ENCODE data around the gene SPTLC1.

Gene SPTLC1

GRCh38 chr9:92100237-92100911, 14.8 kb downstream of the SPTLC1 start:
- DNase-seq (ENCODE audit: low spot score): no peak
- in situ Hi-C loops (cut with MboI; ENCODE audit: low pct_unique_long_range_greater_than_20kb, low sequenced_read_pairs, unreplicated experiment): no loop called here
- TF ChIP-seq CTCF (IDR thresholded peaks at IDR 0.05; ENCODE audit: extremely low read depth, insufficient read depth, missing control alignments): no peak

GRCh38 chr9:92098638-92099037, 16.6 kb downstream of the SPTLC1 start:
- DNase-seq (ENCODE audit: low spot score): no peak
- no peak for TF ChIP-seq CTCF (IDR thresholded peaks at IDR 0.05; ENCODE audit: extremely low read depth, insufficient read depth, missing control alignments)
- in situ Hi-C loops (cut with MboI; ENCODE audit: low pct_unique_long_range_greater_than_20kb, low sequenced_read_pairs, unreplicated experiment): no loop called here

GRCh38 chr9:92097997-92098482, 17.2 kb downstream of the SPTLC1 start:
- in situ Hi-C loops (cut with MboI; ENCODE audit: low pct_unique_long_range_greater_than_20kb, low sequenced_read_pairs, unreplicated experiment): no loop called here
- no peak for DNase-seq (ENCODE audit: low spot score)

GRCh38 chr9:92095236-92095635, 20.0 kb downstream of the SPTLC1 start:
- in situ Hi-C loops (cut with MboI; ENCODE audit: low pct_unique_long_range_greater_than_20kb, low sequenced_read_pairs, unreplicated experiment): no loop called here
- no peak for TF ChIP-seq CTCF (IDR thresholded peaks at IDR 0.05; ENCODE audit: extremely low read depth, insufficient read depth, missing control alignments)
- DNase-seq (ENCODE audit: low spot score): no peak

More at GRCh38 chr9:92097997-92098482, 17.2 kb downstream of the SPTLC1 start:
- no peak for TF ChIP-seq CTCF (IDR thresholded peaks at IDR 0.05; ENCODE audit: extremely low read depth, insufficient read depth, missing control alignments)

- DNase-seq (ENCODE audit: low spot score): no peak
- in situ Hi-C loops (cut with MboI; ENCODE audit: low pct_unique_long_range_greater_than_20kb, low sequenced_read_pairs, unreplicated experiment): no loop called here
- TF ChIP-seq CTCF (IDR thresholded peaks at IDR 0.05; ENCODE audit: extremely low read depth, insufficient read depth, missing control alignments): no peak
Measured at GRCh38 chr9:92094655-92095054, 20.6 kb downstream of the SPTLC1 start.

GRCh38 chr9:92077888-92078287, 37.3 kb downstream of the SPTLC1 start:
- in situ Hi-C loops (cut with MboI; ENCODE audit: low pct_unique_long_range_greater_than_20kb, low sequenced_read_pairs, unreplicated experiment): no loop called here
- no peak for TF ChIP-seq CTCF (IDR thresholded peaks at IDR 0.05; ENCODE audit: extremely low read depth, insufficient read depth, missing control alignments)
- no peak for DNase-seq (ENCODE audit: low spot score)
